Measurements from ENCODE around the gene MAPK11. TPM values are rescaled to one million over a fixed set of nuclear protein-coding genes. Genes with fewer than 3 reads are reported as not detected.
A peak's percentile ranks its signal among the peaks of the same experiment; 100 is the strongest.

MAPK11 gene
- total RNA-seq, 1 donor from 2014 or later, result 21.8 TPM

DNA sequence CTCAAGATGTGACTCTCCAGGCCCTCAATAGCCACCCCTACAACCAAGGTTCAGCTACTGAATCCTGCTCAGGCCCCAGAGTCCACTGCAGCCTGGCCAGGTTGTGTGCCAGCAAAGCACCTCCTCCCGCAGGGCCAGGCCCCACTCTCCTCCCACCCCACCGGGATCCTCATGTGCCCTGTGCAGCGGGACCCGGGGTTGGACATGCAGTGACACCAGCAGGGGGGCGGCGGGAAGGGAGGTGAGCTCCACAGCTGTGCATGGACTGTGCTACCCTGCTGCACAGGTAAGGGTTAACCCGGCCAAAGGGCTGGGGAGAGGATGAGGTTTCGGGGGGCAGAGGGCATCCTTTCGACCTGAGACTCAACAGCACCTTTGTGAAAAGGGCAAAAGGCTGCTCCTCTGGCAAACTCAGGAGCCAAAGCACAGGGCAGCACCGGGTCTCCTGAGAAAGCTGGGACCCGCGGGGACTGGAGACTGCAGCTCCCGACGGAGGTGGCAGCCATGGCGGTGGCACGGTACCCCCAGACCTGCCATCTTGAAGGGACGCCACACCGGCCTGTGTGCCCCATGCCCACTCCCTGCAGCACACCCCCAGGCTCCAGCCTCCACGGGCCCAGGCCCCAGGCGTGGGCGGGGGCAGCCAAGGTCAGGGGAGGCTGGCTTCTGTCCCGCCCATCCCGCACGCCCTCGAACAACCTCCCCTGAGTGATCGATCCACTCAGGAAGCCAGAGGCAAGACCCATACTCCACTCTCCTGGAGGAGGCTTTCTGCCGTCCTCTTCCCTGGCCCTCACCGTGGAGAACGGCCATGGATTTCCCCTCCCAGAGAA lies 26.7 kb upstream of the MAPK11 start:
- no peak for DNase-seq (ENCODE audit: low read depth in 2 of 2)

DNA sequence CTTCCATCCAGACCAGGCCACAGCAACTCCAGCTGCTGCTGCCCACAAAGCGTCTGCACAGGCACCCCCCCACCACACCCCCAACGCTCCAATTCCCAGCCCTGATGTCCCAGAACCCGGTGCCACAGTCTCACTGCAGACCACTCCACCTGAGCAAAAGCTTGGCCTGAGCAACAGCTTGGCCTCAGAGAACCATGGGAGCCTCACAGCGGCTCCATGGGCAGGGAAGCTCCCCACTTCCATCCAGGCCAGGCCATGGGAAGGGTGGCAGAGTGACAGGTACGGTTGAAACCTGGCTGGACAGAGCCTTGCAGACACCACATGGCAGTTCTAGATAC lies 24.1 kb upstream of the MAPK11 start:
- no peak for DNase-seq (ENCODE audit: low read depth in 2 of 2)

DNA sequence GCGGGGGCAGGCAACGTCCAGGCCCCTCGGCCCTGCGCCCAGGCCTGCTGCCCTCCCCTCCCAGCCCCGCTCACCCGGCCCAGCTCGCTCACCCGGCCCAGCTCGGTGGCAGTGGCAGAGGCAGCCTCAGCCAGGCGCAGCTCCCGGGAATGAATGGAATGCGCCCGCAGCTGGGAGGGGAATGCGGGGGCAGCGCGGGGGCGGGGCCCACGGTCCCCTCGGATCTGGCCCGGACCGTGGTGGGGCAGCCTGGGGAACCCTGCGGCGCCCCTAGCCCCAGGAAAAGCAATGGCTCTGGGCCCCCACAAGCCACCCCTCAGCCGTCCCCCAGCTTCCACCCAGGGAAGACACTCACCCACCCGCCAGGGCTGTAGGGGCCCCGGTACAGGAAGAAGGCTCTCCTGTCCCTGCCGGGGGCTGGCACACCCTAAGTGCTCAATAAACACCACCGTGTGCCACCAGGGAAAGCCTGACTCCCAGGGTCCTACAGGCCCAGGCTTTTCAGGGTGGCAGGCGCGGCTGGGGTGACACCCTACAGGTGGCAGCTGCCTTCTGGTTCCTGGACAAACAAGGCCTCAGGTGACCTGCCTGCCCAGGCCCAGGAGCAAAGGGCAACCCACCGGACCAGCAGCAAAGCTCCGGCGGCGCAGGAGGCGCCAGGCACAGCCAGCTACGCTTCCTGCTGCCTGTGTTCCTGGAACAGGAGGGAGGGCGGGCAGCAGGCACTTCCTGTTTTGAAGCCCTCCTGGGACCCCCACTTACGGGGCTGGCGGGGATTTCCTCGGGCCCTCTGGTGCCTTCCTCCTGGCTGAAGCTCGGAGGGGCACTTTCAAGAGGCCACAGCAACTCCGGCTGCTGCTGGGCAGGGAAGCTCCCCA lies 23.5 kb upstream of the MAPK11 start:
- peak; percentile 59 to 78 for DNase-seq (ENCODE audit: low read depth in 2 of 2)

DNA sequence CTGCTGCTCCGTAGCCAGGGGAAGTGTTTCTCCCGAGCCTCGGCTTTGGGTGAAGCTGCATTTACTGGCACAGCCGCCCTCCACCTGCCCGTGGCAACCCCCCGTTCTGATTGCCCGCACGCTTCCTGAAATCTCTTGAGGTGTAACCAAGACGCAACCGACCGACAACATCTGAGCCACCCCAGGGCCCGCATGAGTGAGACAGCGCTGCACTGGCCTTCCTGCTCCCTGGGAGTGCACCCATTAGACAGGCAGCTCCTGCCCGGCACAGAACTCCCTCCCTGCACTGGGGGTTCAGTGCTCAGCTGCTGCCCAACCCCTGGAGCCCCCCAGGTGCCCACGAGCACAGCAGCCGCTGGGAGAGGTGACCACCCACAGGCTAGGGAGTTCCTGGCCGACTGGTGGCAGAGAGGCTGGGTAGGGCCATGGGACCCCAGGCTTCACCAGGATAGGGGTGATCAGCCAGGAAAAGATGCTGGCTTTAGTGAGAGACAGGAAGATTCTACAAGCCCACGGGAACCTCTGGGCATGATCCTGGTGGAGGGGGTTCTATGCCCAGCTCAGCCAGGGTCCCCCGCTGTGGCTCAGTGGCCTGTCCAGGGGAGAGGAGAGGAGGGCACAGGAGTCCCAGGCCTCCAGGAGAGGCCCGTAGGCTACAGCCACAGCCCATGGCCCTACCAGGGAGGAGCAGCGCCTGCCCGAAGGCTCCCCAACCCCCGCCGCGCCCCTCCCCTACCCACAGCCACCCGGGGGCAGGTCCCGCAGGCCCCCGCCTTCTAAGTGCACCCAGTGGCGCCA lies 22.7 kb upstream of the MAPK11 start:
- no peak for DNase-seq (ENCODE audit: low read depth in 2 of 2)

DNA sequence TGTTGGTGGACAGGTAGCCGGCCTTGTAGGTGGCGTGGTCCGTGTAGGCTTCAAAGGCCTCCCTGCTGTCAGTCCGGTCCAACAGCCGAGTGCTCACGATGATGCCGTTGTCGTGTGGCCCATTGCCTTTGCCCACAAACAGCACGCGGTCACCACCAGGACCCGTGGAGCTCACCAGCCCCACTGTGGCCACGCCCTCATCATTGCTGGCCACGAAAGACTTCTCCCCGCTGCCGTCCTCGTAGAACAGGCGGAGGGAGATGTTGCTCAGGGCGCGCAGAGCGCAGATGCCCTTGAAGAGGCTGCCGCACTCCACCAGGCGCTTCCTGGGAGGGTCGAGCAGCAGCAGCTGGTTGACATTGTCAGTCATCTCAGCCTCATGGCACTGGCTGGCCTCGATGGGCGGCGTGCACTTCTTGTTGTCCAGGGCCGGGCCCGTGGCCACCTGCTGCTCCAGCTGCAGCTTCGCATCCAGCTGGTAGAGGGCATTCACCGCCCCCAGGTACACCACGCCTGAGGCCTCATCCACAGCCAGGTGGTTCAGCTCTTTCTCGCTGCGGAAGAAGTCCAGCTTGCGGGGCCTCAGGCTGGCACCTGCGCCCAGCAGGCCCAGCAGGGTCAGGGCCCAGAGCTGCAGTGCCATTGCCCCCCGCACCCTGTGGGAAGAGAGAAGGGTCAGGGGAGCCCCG lies 19.9 kb upstream of the MAPK11 start:
- no peak for DNase-seq (ENCODE audit: low read depth in 2 of 2)

DNA sequence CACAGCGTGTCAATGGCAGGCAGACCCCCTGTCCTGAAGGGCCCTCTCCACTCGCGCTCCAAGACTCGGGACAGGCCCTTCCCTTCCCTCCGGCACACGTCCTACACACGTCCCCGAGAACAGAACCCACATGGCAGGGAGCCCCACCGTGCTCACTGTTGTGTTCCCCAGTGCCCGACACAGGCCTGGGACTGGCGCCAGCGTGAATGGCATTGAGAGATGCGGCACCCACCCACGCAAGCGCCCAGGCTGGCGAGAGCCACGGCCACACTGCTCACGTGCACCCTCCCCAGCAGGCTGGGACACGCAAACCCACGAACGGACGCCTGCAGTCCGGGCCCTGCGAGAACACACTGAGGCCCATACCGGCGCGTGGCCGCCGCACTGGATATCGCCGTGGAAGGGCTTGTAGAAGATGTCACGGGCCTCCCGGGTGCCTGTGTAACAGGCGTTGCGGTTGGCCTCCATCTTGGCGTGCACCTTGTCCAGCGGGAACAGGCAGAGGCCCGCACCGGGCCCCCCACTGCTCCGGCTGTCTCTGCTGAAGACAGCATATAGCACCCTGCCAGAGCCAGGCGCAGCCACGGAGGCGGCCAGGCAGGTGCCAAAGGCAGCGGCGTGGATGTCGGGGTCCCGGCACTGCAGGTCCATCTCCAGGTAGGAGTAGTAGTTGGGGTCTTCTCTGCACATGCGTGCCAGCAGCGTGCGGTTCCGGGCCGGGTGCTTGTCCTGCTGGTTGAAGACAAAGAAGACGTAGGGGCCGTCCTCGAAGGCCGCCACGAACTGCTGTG lies 19.2 kb upstream of the MAPK11 start:
- no peak for DNase-seq (ENCODE audit: low read depth in 2 of 2)

DNA sequence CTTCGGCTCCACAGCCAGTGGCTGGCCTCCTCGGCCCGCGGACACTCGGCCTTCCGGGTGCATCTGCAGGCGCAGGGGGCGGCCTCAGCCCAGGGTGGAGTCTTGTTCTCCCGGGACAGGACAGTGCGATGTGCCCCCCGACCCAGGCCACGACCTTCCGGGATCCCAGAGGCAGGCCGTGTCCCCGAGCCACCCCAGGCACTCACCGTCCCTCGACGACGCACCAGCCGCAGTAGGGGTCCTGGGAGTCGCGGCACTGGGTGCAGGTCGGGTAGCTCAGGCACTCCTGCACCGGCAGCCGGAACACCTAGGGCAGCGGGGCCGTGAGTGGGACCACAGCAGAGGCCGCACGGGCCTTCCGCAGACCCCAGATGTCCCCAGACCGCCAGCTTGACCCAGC lies 17.6 kb upstream of the MAPK11 start:
- no peak for DNase-seq (ENCODE audit: low read depth in 2 of 2)

DNA sequence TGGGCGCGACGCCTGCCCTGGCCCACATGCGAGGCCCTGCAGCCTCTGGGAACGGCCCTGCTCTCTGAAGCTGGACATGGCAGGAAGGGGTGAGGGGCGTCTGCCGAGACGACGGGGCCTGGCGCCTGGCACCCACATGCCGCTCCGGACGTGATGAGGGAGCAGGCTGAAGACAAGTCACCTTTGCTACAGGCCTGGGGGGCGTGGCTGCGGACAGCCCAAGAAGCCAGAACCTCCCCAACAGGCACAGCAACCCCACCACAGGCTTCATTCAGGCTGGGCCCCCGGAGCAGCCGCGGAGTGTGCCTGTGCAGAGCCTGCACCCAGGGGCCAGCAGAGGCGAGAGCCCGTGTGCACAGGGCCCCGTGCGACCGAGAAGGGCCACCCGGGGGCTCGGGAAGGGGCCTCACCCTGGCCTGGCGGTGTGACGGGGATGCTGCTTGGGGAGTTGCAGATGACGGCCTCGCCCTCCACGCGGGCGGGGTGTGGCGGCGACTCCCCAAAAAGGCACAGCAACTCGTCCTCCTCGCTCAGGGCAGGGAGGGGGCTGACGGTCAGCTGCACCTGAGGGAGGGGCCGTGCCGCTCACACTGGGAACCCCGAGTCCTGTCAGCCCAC lies 16.6 kb upstream of the MAPK11 start:
- DNase-seq (ENCODE audit: low read depth in 2 of 2), result no peak

DNA sequence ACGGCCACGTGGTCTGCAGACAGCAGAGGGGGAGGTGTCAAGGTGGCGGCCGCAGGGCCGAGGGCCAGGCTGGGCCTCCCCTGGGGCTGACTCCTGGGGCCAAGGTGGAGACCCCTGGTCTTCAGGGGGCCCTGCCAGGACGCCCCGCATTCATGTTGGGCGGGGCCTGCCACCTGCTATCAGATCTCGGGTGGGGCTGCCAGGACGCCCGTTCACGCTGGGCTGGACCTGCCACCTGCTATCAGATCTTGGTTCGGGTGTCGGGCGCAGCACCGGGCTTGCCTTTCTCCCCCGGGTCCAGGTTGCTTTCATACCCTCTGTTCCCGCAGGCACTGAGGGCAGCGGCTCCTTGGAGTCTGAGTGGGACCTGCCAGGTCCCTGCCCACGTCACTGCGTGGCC lies 16.1 kb upstream of the MAPK11 start:
- no peak for DNase-seq (ENCODE audit: low read depth in 2 of 2)

DNA sequence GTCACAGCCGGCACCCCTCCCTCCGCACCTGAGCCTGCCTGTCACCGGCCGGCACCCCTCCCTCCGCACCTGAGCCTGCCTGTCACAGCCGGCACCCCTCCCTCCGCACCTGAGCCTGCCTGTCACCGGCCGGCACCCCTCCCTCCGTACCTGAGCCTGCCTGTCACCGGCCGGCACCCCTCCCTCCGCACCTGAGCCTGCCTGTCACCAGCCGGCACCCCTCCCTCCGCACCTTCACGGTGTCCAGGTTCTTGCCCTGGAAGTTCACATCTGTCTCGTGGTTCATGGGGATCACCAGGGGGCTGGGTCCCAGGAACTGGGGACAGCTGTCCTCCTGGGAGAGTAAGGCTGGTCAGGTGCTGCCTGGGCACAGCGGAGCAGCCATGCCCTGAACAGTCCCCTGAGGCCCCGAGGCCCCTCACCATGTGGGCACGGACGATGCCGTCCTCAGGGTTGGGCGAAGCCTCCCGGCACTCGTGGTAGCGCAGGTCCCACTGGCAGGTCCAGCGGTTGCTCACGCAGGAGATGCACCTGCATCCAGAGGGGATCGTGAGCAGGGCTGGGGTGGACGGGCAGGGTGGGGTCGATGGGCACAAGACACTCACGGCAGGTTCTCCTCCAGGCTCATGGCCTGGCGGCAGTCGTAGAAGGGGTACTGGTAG lies 15.5 kb upstream of the MAPK11 start:
- DNase-seq (ENCODE audit: low read depth in 2 of 2), result no peak

DNA sequence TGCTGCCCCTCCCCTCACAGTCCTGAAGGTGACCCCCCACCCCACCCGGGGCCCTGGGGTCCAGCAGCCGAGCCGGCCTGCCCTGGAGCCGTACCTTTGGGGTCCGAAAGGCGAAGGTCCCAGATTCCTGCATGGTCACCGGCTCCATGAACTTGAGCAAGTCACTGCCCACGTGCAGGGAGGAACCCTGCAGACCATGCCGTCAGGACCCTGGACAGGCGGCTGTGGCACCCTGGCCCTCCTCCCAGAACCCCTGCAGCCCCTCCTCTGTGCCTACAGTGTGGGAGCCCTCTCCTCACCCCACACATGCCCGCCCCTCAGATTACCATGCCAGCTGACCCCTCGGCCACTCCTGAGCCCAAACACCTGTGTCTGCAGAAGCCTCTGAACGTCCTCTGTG lies 14.3 kb upstream of the MAPK11 start:
- DNase-seq (ENCODE audit: low read depth in 2 of 2), result no peak

DNA sequence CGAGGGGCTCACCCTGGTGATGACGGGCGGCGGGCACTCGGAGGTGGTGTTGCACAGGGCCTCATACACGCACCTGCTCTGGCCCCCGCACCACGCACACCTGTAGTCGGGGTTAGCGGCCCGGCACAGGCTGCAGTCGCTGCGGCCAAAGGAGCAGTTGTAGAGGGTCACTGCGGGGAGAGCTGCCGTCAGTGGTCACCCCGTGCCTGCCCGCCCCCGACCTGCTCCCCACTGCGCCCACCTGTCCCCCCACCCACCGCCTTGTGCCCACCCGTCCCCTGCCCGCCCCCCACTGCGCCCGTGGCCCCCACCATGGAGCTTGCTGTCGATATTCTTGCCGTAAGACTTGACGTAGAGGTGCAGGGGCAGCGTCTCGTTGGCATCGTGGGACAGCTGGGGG lies 13.6 kb upstream of the MAPK11 start:
- DNase-seq (ENCODE audit: low read depth in 2 of 2), result no peak

DNA sequence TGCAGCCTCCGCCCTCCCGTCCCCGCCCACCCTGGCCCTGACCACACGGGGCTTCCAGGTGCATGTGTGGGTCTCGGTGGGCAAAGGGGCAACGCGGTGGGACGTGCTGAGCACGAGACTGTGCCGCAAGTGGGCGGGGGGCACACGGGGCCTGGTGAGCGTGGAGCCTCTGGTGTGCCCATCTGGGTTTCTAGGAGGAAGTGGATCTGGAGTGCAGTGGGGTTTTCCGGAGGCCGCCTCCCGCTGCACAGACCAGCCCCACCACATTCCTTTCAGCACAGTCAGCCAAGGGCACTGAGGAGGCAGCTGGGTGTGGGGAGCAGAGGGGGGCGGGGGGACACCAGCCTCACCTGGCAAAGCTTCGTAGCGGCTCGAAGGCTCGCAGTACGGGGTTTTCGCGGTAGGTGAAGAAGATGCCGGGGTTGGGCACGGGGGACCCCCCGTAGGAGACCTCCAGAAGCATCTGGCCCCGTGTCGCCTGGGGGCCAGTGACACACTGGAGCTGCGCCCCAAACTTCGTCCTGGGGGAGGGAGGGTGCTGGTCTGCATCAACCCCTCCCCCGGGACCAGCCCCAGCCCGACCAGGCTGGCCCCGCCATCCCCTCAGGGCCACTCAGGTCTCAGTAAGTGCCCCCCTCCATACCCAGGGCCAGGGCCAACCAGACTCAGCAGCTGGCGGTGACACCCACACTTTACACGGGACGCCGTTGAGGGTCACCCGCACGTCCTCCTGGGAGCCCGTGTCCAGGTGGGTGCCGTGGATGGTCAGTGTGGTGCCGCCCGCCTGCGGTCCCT lies 12.4 kb upstream of the MAPK11 start:
- DNase-seq (ENCODE audit: low read depth in 2 of 2), result peak in 1 of 2 donors; percentile 64

DNA sequence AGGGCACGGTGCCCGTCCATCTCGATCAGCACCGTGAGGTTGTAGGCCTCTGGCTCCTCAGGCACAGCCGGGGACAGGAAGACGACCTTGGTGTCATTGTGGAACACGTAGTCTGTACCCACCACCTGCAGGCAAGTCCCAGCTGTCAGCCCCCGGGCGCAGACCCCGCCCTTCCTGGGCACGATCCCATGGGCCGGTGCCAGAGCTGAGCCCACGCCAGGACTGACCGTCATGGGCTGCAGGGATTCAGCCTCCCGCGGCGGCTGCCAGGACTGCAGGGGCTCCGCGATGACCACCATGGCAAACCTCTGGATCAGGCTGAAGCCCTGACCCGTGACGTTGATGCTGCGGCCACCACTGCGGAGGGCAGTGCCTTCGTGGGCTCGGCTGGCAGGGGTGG lies 11.8 kb upstream of the MAPK11 start:
- no peak for DNase-seq (ENCODE audit: low read depth in 2 of 2)

DNA sequence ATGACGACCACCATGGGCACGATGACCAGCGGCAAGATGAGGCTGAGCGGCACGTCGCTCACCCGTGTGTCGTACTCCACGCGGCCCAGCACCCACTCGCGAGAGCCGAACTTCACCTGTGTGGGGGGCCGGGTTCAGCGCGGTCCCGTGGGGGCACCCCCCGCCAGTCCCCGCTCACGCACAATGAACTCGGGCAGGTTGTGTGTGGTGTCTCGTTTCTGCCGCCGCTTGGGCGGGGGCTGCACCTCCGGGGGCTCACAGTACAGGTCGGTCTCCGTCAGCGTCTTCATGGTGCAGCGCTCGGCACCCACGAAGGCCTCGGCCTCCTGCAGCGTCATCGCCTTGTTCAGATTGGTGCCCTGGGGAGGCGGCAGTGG lies 11.2 kb upstream of the MAPK11 start:
- no peak for DNase-seq (ENCODE audit: low read depth in 2 of 2)

DNA sequence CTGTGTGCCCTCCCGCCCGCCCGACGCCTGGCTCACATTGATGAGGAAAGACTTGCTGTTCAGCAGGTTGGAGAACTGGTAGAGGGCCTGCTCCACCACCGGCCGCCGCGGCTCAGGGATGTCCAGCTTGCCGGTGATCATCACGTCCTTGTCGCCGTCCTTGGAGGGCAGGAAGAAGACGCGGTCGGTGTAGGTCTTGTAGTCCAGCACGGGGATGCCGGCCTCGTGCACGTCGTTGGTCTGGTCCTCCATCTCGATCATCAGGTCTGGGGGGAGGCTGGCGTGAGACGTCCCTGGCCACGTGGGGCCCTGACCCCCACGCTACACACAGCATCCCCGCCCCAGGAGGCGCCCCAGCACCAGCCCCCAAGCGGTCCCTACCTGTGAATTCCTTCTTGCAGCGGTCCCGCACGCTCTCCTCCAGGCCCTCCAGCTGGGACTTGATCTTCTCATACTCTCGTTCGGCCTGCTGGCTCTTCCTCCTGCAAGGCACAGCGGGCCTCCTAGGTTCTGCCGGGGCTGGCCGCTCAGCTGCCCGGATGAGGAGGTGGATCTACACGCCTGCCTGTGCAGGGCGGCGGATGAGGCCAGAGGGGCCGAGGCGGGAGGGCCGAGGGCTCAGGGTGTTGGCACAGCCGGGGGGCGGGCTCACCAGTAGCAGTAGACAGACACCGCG lies 10.7 kb upstream of the MAPK11 start:
- DNase-seq (ENCODE audit: low read depth in 2 of 2), result no peak

DNA sequence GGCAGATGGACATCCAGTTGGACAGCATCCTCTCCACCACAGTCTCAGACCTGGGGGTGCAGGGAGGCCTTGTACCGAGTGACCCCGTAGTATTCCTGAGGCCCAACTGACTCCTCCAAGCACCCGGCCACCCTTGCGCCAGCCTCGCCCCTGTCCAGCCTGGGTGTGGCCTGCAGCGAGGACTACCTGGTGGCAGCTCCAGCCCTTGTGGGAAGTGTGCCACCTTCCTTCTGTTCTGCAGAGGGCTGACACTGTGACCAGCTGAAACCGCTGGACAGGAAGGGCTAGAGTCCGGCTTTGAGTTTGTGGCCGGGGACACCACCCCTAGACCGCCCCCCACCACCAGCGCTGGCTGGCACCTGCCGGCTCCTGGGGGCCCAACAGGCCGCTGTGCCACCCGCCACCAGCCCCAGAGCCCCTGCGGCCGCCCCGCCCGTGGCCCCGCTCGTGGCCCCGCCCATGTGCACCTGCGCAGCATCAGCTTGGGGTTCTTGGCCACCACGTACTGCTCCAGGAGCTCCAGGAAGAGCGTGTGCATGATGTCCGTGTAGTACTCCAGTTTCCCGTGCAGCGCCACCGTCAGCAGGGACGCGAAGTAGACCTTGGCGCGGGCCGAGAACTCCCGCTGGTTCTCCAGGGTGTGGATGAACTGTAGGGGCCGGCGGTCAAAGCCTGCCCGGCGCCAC lies 10.0 kb upstream of the MAPK11 start:
- DNase-seq (ENCODE audit: low read depth in 2 of 2), result no peak

Measured in lung microvascular endothelial cell (primary cell).